GM12878 (cell line): Measurements from ENCODE around the gene DAD1. TPM values are rescaled to one million over a fixed set of nuclear protein-coding genes. Genes with fewer than 3 reads are reported as not detected.
"Not testable (repeated sequence)": the region's sequence is repeated elsewhere in the genome, so short reads cannot be mapped to it uniquely, and the experiment has no call there.

Experiments used
- ATAC-seq: fragments of 200-7000 bp; cut with Tn5 transposase; 3 replicates; pipeline ENCODE4 v1.9.1; 2020; ENCODE audit warnings: mild to moderate bottlenecking, moderate library complexity
- BruUV-seq: library from RNA; stranded (reverse); fragments of 400-500 nt; replicated peaks from 2 replicates; lab custom pipeline; 2021; lab: Mats Ljungman, UMichigan
- CTCF ChIA-PET: fragments of 300-600 bp; sonication (Branson Sonifier 250); formaldehyde crosslinking; extraction: SDS; loops from one replicate; lab custom pipeline; 2021; ENCODE audit warnings: inconsistent platforms; lab: Yijun Ruan, JAX
- POLR2A ChIA-PET: fragments of 350-600 bp; formaldehyde crosslinking; extraction: SDS; loops from one replicate; lab custom pipeline; 2021; ENCODE audit warnings: inconsistent platforms; lab: Charles Lee
- RAD21 ChIA-PET: fragments of 300-600 bp; sonication (Branson Sonifier 250); formaldehyde crosslinking; loops from one replicate; lab custom pipeline; 2023; ENCODE audit warnings: antibody characterized with exemption; ENCODE audit not compliant: unreplicated experiment; lab: Charles Lee
- SMC1A ChIA-PET: fragments of 300-600 bp; sonication (Branson Sonifier 250); formaldehyde crosslinking; loops from one replicate; lab custom pipeline; 2023; ENCODE audit not compliant: unreplicated experiment, uncharacterized antibody; lab: Charles Lee
- DNase-seq: peaks from one replicate; pipeline ENCODE4 v3.0.0-alpha.2; 2011; ENCODE audit warnings: low read depth, low spot score
- FAIRE-seq: peaks from 3 replicates; lab custom pipeline; 2011; peaks lifted over from hg19 to GRCh38; lab: Jason Lieb, UNC
- H2AFZ ChIP-seq: 2 replicates; pipeline ENCODE4 v1.6.0; 2011; ENCODE audit warnings: low read depth, low read length, control low read depth; ENCODE audit not compliant: control insufficient read depth
- H3K27ac ChIP-seq: 2 replicates; pipeline ENCODE4 v1.5.1; 2011; ENCODE audit warnings: control low read depth; ENCODE audit not compliant: control insufficient read depth, insufficient read depth
- H3K27me3 ChIP-seq, 2 experiments: replicated peaks in 1 of 2; 2 replicates each; pipeline versions ENCODE4 v1.6.0 to v1.6.1; 2011; ENCODE audit warnings: low read length in 1 of 2; ENCODE audit not compliant: control insufficient read depth in 2 of 2, insufficient read depth in 2 of 2
- H3K36me3 ChIP-seq, 2 experiments: 2 replicates each; pipeline ENCODE4 v1.5.1; 2011; ENCODE audit warnings: low read length in 1 of 2; ENCODE audit not compliant: control insufficient read depth in 2 of 2, insufficient read depth in 2 of 2
- H3K4me1 ChIP-seq: 2 replicates; pipeline ENCODE4 v1.6.1; 2011; ENCODE audit warnings: mild to moderate bottlenecking, low read length, moderate library complexity, mixed read lengths; ENCODE audit not compliant: control insufficient read depth, insufficient read depth
- H3K4me2 ChIP-seq: 2 replicates; pipeline ENCODE4 v1.6.0; 2011; ENCODE audit warnings: control low read depth; ENCODE audit not compliant: control insufficient read depth, insufficient read depth
- H3K4me3 ChIP-seq: fragments of 200-600 bp; sonication (generic); 2 replicates; pipeline ENCODE4 v1.5.1; 2016
- H3K79me2 ChIP-seq: 2 replicates; pipeline ENCODE4 v1.6.0; 2011; ENCODE audit warnings: low read length; ENCODE audit not compliant: control insufficient read depth, insufficient read depth
- H3K9ac ChIP-seq: 2 replicates; pipeline ENCODE4 v1.8.0; 2011; ENCODE audit warnings: low read length, control low read depth, mixed read lengths; ENCODE audit not compliant: control insufficient read depth, insufficient read depth
- H3K9me3 ChIP-seq: replicated peaks from 3 replicates; pipeline ENCODE4 v1.5.1; 2011; ENCODE audit warnings: mild to moderate bottlenecking, low read length; ENCODE audit not compliant: control insufficient read depth, insufficient read depth
- H4K20me1 ChIP-seq: 2 replicates; pipeline ENCODE4 v1.6.0; 2011; ENCODE audit not compliant: control insufficient read depth, insufficient read depth
- BCL3 ChIP-seq: IDR thresholded peaks from 2 replicates; pipeline ENCODE4 v1.6.1; 2011; ENCODE audit warnings: borderline replicate concordance, low read depth, mild to moderate bottlenecking, moderate library complexity, low read length; ENCODE audit not compliant: insufficient read depth, poor library complexity, severe bottlenecking
- CREM ChIP-seq: IDR thresholded peaks from 2 replicates; pipeline ENCODE4 v1.6.1; 2014; ENCODE audit warnings: antibody characterized with exemption, low read depth
- ETV6 ChIP-seq, 2 experiments: fragments of 450-650 bp in 1 of 2; IDR thresholded peaks in 1 of 2; conservative IDR thresholded peaks in 1 of 2; 2 replicates each; pipeline ENCODE4 v1.6.1; 2014; ENCODE audit warnings: antibody characterized with exemption in 1 of 2, borderline replicate concordance in 1 of 2, low read depth in 1 of 2, mild to moderate bottlenecking in 1 of 2, moderate library complexity in 1 of 2
- GABPA ChIP-seq: IDR thresholded peaks from 2 replicates; pipeline ENCODE4 v1.6.1; 2014; ENCODE audit warnings: antibody characterized with exemption, low read depth, mild to moderate bottlenecking, inconsistent platforms
- SUPT20H ChIP-seq: IDR thresholded peaks from 2 replicates; pipeline ENCODE4 v1.6.1; 2011; ENCODE audit warnings: low read depth, mild to moderate bottlenecking, low read length, moderate library complexity, borderline replicate concordance; ENCODE audit not compliant: control insufficient read depth
- TARDBP ChIP-seq: IDR thresholded peaks from 2 replicates; pipeline ENCODE4 v1.6.1; 2016; ENCODE audit warnings: borderline replicate concordance
- ZBTB40 ChIP-seq: fragments of 450-650 bp; IDR thresholded peaks from 2 replicates; pipeline ENCODE4 v1.6.1; 2016; ENCODE audit warnings: mild to moderate bottlenecking, moderate library complexity, borderline replicate concordance
- WGBS: methylation state at CpG from one replicate; pipeline ENCODE4 v1.1.6; 2016; ENCODE audit warnings: low lambda C conversion rate; ENCODE audit not compliant: insufficient replicate concordance, insufficient coverage; ENCODE audit errors: missing lambda C conversion rate; 5-methylcytosine and 5-hydroxymethylcytosine counted together
- in situ Hi-C: fragments of 300-500 bp; cut with MboI; formaldehyde crosslinking; loops from 9 replicates; pipeline ENCODE4 v1.14.3; 2018; ENCODE audit warnings: mixed read lengths
- intact Hi-C: fragments of 100-400 bp; cut with micrococcal nuclease; formaldehyde crosslinking; loops from one replicate; pipeline ENCODE4 v1.14.2; 2022; ENCODE audit not compliant: unreplicated experiment
- polyA plus RNA-seq, 11 experiments: library from polyadenylated mRNA; depleted of rRNA in 4 of 11; unstranded in 6 of 11; stranded (reverse) in 5 of 11; fragments of >200 nt; fragmentation: Nextera tagmentation in 4 of 11; fragmentation: Illumina TruSeq in 1 of 11; extraction: Ambion mirVana in 4 of 11; extraction: Trizol in 1 of 11; gene quantifications; 1 replicate in 1 of 11; 2 replicates in 10 of 11; pipeline versions ENCODE4 v1.2.1 to v1.2.3, GENCODE V29; 2011 to 2016; ENCODE audit warnings: inconsistent platforms in 2 of 11, missing spikeins in 2 of 11, low read depth in 1 of 11
- total RNA-seq, 4 experiments: library from RNA; depleted of rRNA in 3 of 4; stranded (reverse); fragments of >200 nt in 3 of 4; fragmentation: Illumina TruSeq in 1 of 4; extraction: Trizol in 1 of 4; gene quantifications; 2 replicates each; pipeline versions ENCODE4 v1.2.1 to v1.2.3, GENCODE V29; 2013 to 2021
- TF ChIP-seq, protein P1 (sequence below): IDR thresholded peaks from 2 replicates; pipeline ENCODE4 v1.6.1; 2012; ENCODE audit warnings: low read length, inconsistent platforms
- TF ChIP-seq, protein P2 (sequence below): IDR thresholded peaks from 2 replicates; pipeline ENCODE4 v1.6.1; 2011; ENCODE audit warnings: low read depth, low read length, improper control_type of control experiment, borderline replicate concordance

Gene DAD1
- total and polyA plus RNA-seq, 10 of the 15 experiments (the other 5 are each of a cell fraction or from before 2014, with no cell fraction given), result 161 to 920 (median 319) TPM

GRCh38 chr14:22589096-22589839 lies at the start of gene DAD1 (continued):
- TF ChIP-seq BCL3, result no peak
- peak; percentile 74; the same call in 1 of the 2 replicates for TF ChIP-seq CREM
- no peak for TF ChIP-seq ETV6 (conservative IDR thresholded peaks at IDR 0.05 in 1 of 2, IDR thresholded peaks at IDR 0.05 in 1 of 2; ENCODE audit: borderline replicate concordance in 1 of 2, low read depth in 1 of 2)
- TF ChIP-seq, protein P1, sequence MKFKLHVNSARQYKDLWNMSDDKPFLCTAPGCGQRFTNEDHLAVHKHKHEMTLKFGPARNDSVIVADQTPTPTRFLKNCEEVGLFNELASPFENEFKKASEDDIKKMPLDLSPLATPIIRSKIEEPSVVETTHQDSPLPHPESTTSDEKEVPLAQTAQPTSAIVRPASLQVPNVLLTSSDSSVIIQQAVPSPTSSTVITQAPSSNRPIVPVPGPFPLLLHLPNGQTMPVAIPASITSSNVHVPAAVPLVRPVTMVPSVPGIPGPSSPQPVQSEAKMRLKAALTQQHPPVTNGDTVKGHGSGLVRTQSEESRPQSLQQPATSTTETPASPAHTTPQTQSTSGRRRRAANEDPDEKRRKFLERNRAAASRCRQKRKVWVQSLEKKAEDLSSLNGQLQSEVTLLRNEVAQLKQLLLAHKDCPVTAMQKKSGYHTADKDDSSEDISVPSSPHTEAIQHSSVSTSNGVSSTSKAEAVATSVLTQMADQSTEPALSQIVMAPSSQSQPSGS, result no peak
- TF ChIP-seq TARDBP, result no peak
- TF ChIP-seq, protein P2, sequence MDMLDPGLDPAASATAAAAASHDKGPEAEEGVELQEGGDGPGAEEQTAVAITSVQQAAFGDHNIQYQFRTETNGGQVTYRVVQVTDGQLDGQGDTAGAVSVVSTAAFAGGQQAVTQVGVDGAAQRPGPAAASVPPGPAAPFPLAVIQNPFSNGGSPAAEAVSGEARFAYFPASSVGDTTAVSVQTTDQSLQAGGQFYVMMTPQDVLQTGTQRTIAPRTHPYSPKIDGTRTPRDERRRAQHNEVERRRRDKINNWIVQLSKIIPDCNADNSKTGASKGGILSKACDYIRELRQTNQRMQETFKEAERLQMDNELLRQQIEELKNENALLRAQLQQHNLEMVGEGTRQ, result peak; percentile 39; the same call in 1 of the 2 replicates
- peak; percentile 82 for TF ChIP-seq ZBTB40
- 0 out of 2 replicates have a peak, but pooled peaks have one; percentile 32 for TF ChIP-seq GABPA
- no peak for TF ChIP-seq SUPT20H

GRCh38 chr14:22635980-22636379 lies 47.0 kb upstream of the DAD1 start:
- H3K4me2 ChIP-seq, in situ Hi-C loops, H2AFZ ChIP-seq, H3K27me3 ChIP-seq, H3K27ac ChIP-seq, H3K79me2 ChIP-seq, H3K9ac ChIP-seq, H3K4me3 ChIP-seq, ATAC-seq, POLR2A ChIA-PET, RAD21 ChIA-PET, BruUV-seq, H3K36me3 ChIP-seq, H3K9me3 ChIP-seq, SMC1A ChIA-PET, FAIRE-seq, H4K20me1 ChIP-seq, DNase-seq, intact Hi-C loops, H3K4me1 ChIP-seq: not testable (repeated sequence)
- WGBS, result 0% methylated on average over 1 of the region's 1 CpG
- CTCF ChIA-PET, result interaction anchor here (1.1 kb wide), 1 partner anchor 205 kb away, joined by 3 read pairs; no protein-coding TSS in a partner anchor
